T-cell (primary cell): Measurements from ENCODE around the gene TSPAN9. TPM values are rescaled to one million over a fixed set of nuclear protein-coding genes. Genes with fewer than 3 reads are reported as not detected.

ENCODE experiments used
- ATAC-seq, 4 experiments: fragments of 200-7000 bp in 3 of 4; fragments of 150-1000 bp in 1 of 4; cut with Tn5 transposase; replicated peaks in 1 of 4; 1 replicate in 3 of 4; 2 replicates in 1 of 4; pipeline ENCODE4 v1.10.0; 2021; ENCODE audit warnings: moderate library complexity in 3 of 4, mild to moderate bottlenecking in 2 of 4, moderate number of reproducible peaks in 1 of 4
- CTCF ChIA-PET, 2 donors: fragments of 300-600 bp; sonication (Branson Sonifier 250); formaldehyde crosslinking; loops; one replicate each; lab custom pipeline; 2022; ENCODE audit warnings: antibody characterized with exemption in 2 of 2; lab: Charles Lee
- POLR2A ChIA-PET, 2 donors: fragments of 300-600 bp; sonication (Branson Sonifier 250); formaldehyde crosslinking; loops; one replicate each; lab custom pipeline; 2022; ENCODE audit warnings: antibody characterized with exemption in 2 of 2; lab: Charles Lee
- DNase-seq, 35 experiments: peaks; one replicate each; pipeline versions ENCODE4 v3.0.0 to v3.0.0-alpha.2; 2013 to 2023
- H3K27ac ChIP-seq: one replicate; pipeline ENCODE4 v1.5.1; 2013; ENCODE audit warnings: low read length
- H3K27me3 ChIP-seq, 2 experiments: replicated peaks in 1 of 2; 1 replicate in 1 of 2; 2 replicates in 1 of 2; pipeline versions ENCODE4 v1.6.1 to v1.7.0; 2013; ENCODE audit warnings: low read length in 1 of 2, mixed read lengths in 1 of 2; ENCODE audit not compliant: control insufficient read depth in 2 of 2, insufficient read depth in 2 of 2; ENCODE audit errors: extremely low read depth in 1 of 2
- H3K36me3 ChIP-seq, 2 donors: 1 replicate in 1 of 2; 2 replicates in 1 of 2; pipeline versions ENCODE4 v1.6.1 to v1.7.0; 2013; ENCODE audit warnings: low read length in 1 of 2; ENCODE audit not compliant: control insufficient read depth in 2 of 2, insufficient read depth in 1 of 2; ENCODE audit errors: extremely low read depth in 1 of 2
- H3K4me1 ChIP-seq, 2 experiments: 1 replicate in 1 of 2; 2 replicates in 1 of 2; pipeline versions ENCODE4 v1.6.1 to v1.7.0; 2013; ENCODE audit warnings: low read length in 2 of 2, mixed read lengths in 1 of 2; ENCODE audit not compliant: insufficient read depth in 2 of 2, control insufficient read depth in 1 of 2; ENCODE audit errors: extremely low read depth in 1 of 2
- H3K4me3 ChIP-seq, 2 donors: 1 replicate in 1 of 2; 2 replicates in 1 of 2; pipeline versions ENCODE4 v1.5.1 to v1.7.0; 2013; ENCODE audit warnings: mild to moderate bottlenecking in 2 of 2, low read length in 1 of 2, moderate library complexity in 1 of 2; ENCODE audit not compliant: control insufficient read depth in 1 of 2; ENCODE audit errors: extremely low read depth in 1 of 2
- H3K9me3 ChIP-seq: 2 replicates; pipeline ENCODE4 v1.7.0; 2013
- H3K27ac Mint-ChIP-seq, 2 donors: one replicate each; pipeline ENCODE4 v1.8.0; 2020 to 2021; ENCODE audit warnings: mild to moderate bottlenecking in 2 of 2, mixed read lengths in 2 of 2
- H3K27me3 Mint-ChIP-seq, 2 donors: one replicate each; pipeline ENCODE4 v1.8.0; 2021 to 2022; ENCODE audit warnings: mixed read lengths in 2 of 2
- H3K36me3 Mint-ChIP-seq: one replicate; pipeline ENCODE4 v1.8.0; 2021; ENCODE audit warnings: mixed read lengths
- H3K4me1 Mint-ChIP-seq, 3 donors: one replicate each; pipeline ENCODE4 v1.8.0; 2020 to 2022; ENCODE audit warnings: mixed read lengths in 3 of 3, mild to moderate bottlenecking in 1 of 3
- H3K4me3 Mint-ChIP-seq, 3 donors: one replicate each; pipeline ENCODE4 v1.8.0; 2020 to 2022; ENCODE audit warnings: mild to moderate bottlenecking in 3 of 3, mixed read lengths in 3 of 3, moderate library complexity in 3 of 3
- H3K9me3 Mint-ChIP-seq, 3 donors: one replicate each; pipeline ENCODE4 v1.8.0; 2020 to 2022; ENCODE audit warnings: mixed read lengths in 3 of 3
- WGBS: methylation state at CpG from one replicate; pipeline ENCODE4 v1.1.5; 2013; ENCODE audit warnings: missing lambda C conversion rate; ENCODE audit not compliant: insufficient coverage; 5-methylcytosine and 5-hydroxymethylcytosine counted together
- total RNA-seq, 35 experiments: library from RNA in 6 of 35; stranded (reverse) in 6 of 35; fragments of 120-200 nt in 1 of 35; gene quantifications; one replicate each; pipeline versions ENCODE4 v1.2.1 to v1.2.4 and lab custom pipeline; 2013 to 2026

TSPAN9 gene
- total RNA-seq, 5 donors from 2014 or later (not counting 1 experiment from before 2014, with no cell fraction given), result 0.56 to 1.1 (median 0.70) TPM

GRCh38 chr12:3040026-3040656 lies 37.0 kb upstream of the TSPAN9 start:
- no peak for DNase-seq
- H3K27ac ChIP-seq, result no peak overlapping the region
- CTCF ChIA-PET, result no interaction called here
- no peak overlapping the region for H3K4me3 ChIP-seq
- Mint-ChIP-seq H3K9me3 (no peaks in the 10 kb centered on the region), H3K4me3 (no peak overlapping the region), H3K27me3 (peaks cover 29 to 32% of the 10 kb centered on the region in 2 donors), H3K36me3 (no peaks in the 10 kb centered on the region), H3K4me1 (no peaks in the 10 kb centered on the region), H3K27ac (no peak overlapping the region)
- ATAC-seq, result no peak
- no peaks in the 10 kb centered on the region for H3K9me3 ChIP-seq
- peaks cover 0 to 45% of the 10 kb centered on the region in 2 experiments for H3K27me3 ChIP-seq
- POLR2A ChIA-PET, result no interaction called here
- H3K36me3 ChIP-seq, result no peaks in the 10 kb centered on the region
- WGBS, result 84% methylated on average over 13 of the region's 15 CpGs
- no peaks in the 10 kb centered on the region for H3K4me1 ChIP-seq

GRCh38 chr12:3040663-3041544 lies 36.3 kb upstream of the TSPAN9 start:
- H3K4me1 Mint-ChIP-seq, result no peaks in the 10 kb centered on the region
- H3K4me3 Mint-ChIP-seq, result no peak overlapping the region
- H3K9me3 Mint-ChIP-seq, result no peaks in the 10 kb centered on the region
- Histone ChIP-seq H3K27me3 (peaks cover 0 to 46% of the 10 kb centered on the region in 2 experiments), H3K36me3 (no peaks in the 10 kb centered on the region), H3K4me3 (no peak overlapping the region), H3K27ac (no peak overlapping the region), H3K4me1 (no peaks in the 10 kb centered on the region), H3K9me3 (no peaks in the 10 kb centered on the region)
- peaks cover 29 to 34% of the 10 kb centered on the region in 2 donors for H3K27me3 Mint-ChIP-seq
- CTCF ChIA-PET, result interaction anchor here in 1 of 2 donors (0.6 kb wide), 1 partner anchor 38 kb away, joined by 3 read pairs; no protein-coding TSS in a partner anchor
- POLR2A ChIA-PET, result no interaction called here
- DNase-seq (no peak), ATAC-seq (no peak)
- no peak overlapping the region for H3K27ac Mint-ChIP-seq
- WGBS, result 89% methylated on average over 21 of the region's 29 CpGs
- no peaks in the 10 kb centered on the region for H3K36me3 Mint-ChIP-seq

- 71% methylated on average over 9 of the region's 11 CpGs for WGBS
- Histone ChIP-seq H3K4me3 (no peak overlapping the region), H3K27ac (no peak overlapping the region), H3K4me1 (no peaks in the 10 kb centered on the region), H3K36me3 (no peaks in the 10 kb centered on the region), H3K9me3 (no peaks in the 10 kb centered on the region), H3K27me3 (peaks cover 0 to 50% of the 10 kb centered on the region in 2 experiments)
- ChIA-PET CTCF (interaction anchor here in 1 of 2 donors (0.6 kb wide), 1 partner anchor 37 kb away, joined by 3 read pairs; no protein-coding TSS in a partner anchor), POLR2A (no interaction called here)
- peak; percentile 64 to 71 (median 68) for ATAC-seq
- Mint-ChIP-seq H3K4me1 (no peaks in the 10 kb centered on the region), H3K36me3 (no peaks in the 10 kb centered on the region), H3K9me3 (no peaks in the 10 kb centered on the region), H3K27me3 (peaks cover 31 to 34% of the 10 kb centered on the region in 2 donors), H3K27ac (no peak overlapping the region), H3K4me3 (no peak overlapping the region)
- DNase-seq, result peak in 28 of 35 experiments; percentile 4 to 62 (median 22)
Measured at GRCh38 chr12:3041558-3042164, 35.5 kb upstream of the TSPAN9 start.

GRCh38 chr12:3042394-3042793 lies 34.8 kb upstream of the TSPAN9 start:
- Histone ChIP-seq H3K27ac (no peak overlapping the region), H3K4me3 (no peak overlapping the region), H3K4me1 (no peaks in the 10 kb centered on the region), H3K27me3 (peaks cover 0 to 54% of the 10 kb centered on the region in 2 experiments), H3K36me3 (no peaks in the 10 kb centered on the region), H3K9me3 (no peaks in the 10 kb centered on the region)
- WGBS, result 25% methylated on average over 2 of the region's 8 CpGs
- CTCF ChIA-PET, result interaction anchor here in 1 of 2 donors (0.7 kb wide), 1 partner anchor 185 kb away, joined by 3 read pairs; the partner anchor contains the start of gene TEX52
- H3K9me3 Mint-ChIP-seq, result no peaks in the 10 kb centered on the region
- no peaks in the 10 kb centered on the region for H3K4me1 Mint-ChIP-seq
- ATAC-seq (peak in 1 of 4 experiments; percentile 8), DNase-seq (peak in 1 of 35 experiments; percentile 13)
- H3K27me3 Mint-ChIP-seq, result peaks cover 31 to 34% of the 10 kb centered on the region in 2 donors
- H3K36me3 Mint-ChIP-seq, result no peaks in the 10 kb centered on the region
- POLR2A ChIA-PET, result no interaction called here
- no peak overlapping the region for H3K27ac Mint-ChIP-seq
- no peak overlapping the region for H3K4me3 Mint-ChIP-seq

GRCh38 chr12:3042826-3043225 lies 34.4 kb upstream of the TSPAN9 start:
- Histone ChIP-seq H3K27ac (no peak overlapping the region), H3K4me1 (no peaks in the 10 kb centered on the region), H3K9me3 (no peaks in the 10 kb centered on the region), H3K36me3 (no peaks in the 10 kb centered on the region), H3K27me3 (peaks cover 0 to 54% of the 10 kb centered on the region in 2 experiments), H3K4me3 (no peak overlapping the region)
- no peak for ATAC-seq
- H3K4me1 Mint-ChIP-seq, result no peaks in the 10 kb centered on the region
- ChIA-PET POLR2A (no interaction called here), CTCF (interaction anchor here in 1 of 2 donors (0.7 kb wide), 1 partner anchor 186 kb away, joined by 3 read pairs; the partner anchor contains the start of gene TEX52)
- H3K27me3 Mint-ChIP-seq, result peaks cover 31 to 38% of the 10 kb centered on the region in 2 donors
- WGBS, result 63% methylated on average over 4 of the region's 4 CpGs
- H3K9me3 Mint-ChIP-seq, result no peaks in the 10 kb centered on the region
- DNase-seq, result no peak
- no peak overlapping the region for H3K4me3 Mint-ChIP-seq
- H3K36me3 Mint-ChIP-seq, result no peaks in the 10 kb centered on the region
- no peak overlapping the region for H3K27ac Mint-ChIP-seq

GRCh38 chr12:3043406-3043805 lies 33.8 kb upstream of the TSPAN9 start:
- Mint-ChIP-seq H3K4me1 (no peaks in the 10 kb centered on the region), H3K9me3 (no peaks in the 10 kb centered on the region), H3K27me3 (peaks cover 29 to 41% of the 10 kb centered on the region in 2 donors), H3K27ac (no peak overlapping the region), H3K4me3 (no peak overlapping the region), H3K36me3 (no peaks in the 10 kb centered on the region)
- no peaks in the 10 kb centered on the region for H3K4me1 ChIP-seq
- WGBS, result 87% methylated on average over 7 of the region's 7 CpGs
- no peaks in the 10 kb centered on the region for H3K9me3 ChIP-seq
- ATAC-seq (no peak), DNase-seq (no peak)
- peaks cover 0 to 54% of the 10 kb centered on the region in 2 experiments for H3K27me3 ChIP-seq
- ChIA-PET POLR2A (no interaction called here), CTCF (no interaction called here)
- no peak overlapping the region for H3K27ac ChIP-seq
- no peak overlapping the region for H3K4me3 ChIP-seq
- no peaks in the 10 kb centered on the region for H3K36me3 ChIP-seq
